GM19395 (cell line): Measurements from ENCODE around the gene FNDC3A.
"Not testable (repeated sequence)": the region's sequence is repeated elsewhere in the genome, so short reads cannot be mapped to it uniquely, and the experiment has no call there.

Source experiments
- ATAC-seq: cut with Tn5 transposase; IDR thresholded peaks from one replicate; pipeline ENCODE4 v1.9.1; 2021; ENCODE audit warnings: mild to moderate bottlenecking, moderate library complexity; ENCODE audit not compliant: unreplicated experiment

FNDC3A gene

DNA sequence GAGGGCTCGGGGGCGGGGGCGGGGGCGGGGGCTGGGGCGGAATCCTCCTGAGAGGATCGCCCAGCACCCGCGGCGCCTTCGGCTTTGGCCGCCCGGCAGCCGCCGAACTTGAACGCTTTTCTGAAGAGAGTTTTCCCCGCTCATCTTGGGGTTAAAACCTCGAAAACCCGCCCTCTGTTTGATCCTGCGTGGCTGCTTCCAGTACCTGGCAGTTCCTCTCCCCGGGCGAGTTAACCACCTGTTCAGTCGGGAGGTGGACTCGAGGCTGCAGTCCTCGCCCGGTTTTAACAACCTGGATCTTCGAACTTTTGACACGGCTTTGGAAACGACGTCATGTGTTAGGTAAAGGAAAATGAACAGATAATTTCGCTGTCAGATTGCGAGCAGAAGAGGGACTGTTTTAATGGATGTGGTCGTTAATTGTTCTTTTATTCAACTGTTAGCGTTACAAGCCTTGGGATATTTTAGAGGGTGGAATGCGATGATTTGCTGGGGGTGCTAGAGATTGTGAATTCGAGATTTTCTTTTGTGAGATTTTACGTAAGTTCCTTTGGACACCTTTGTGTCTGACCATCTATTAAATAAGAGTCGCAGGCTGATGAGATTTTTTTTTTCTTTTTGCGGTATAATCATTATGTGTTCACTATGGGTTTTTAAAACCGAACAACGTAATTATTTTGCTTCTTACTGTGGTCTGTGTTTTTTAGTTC, 1.0 kb downstream of the FNDC3A start:
- ATAC-seq: peak; percentile 18

DNA sequence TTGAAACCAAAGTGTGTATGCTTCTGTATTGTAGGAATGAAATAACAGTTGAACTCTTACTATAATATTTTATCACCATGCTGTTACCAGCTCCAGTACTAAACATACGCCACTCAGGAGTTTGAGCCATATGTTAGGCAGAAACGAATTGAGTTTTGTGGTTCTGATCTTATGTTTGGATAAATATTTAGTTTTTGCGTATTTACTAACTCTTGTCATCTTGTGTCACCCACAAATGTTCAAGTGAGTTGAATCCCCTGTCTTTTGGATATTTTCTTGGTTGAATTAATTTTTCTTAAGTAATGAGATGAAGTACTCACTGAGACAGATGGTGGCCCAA, 1.5 kb downstream of the FNDC3A start:
- no peak for ATAC-seq

- ATAC-seq: no peak
Measured at GRCh38 chr13:48977973-48978372, 2.3 kb downstream of the FNDC3A start.

DNA sequence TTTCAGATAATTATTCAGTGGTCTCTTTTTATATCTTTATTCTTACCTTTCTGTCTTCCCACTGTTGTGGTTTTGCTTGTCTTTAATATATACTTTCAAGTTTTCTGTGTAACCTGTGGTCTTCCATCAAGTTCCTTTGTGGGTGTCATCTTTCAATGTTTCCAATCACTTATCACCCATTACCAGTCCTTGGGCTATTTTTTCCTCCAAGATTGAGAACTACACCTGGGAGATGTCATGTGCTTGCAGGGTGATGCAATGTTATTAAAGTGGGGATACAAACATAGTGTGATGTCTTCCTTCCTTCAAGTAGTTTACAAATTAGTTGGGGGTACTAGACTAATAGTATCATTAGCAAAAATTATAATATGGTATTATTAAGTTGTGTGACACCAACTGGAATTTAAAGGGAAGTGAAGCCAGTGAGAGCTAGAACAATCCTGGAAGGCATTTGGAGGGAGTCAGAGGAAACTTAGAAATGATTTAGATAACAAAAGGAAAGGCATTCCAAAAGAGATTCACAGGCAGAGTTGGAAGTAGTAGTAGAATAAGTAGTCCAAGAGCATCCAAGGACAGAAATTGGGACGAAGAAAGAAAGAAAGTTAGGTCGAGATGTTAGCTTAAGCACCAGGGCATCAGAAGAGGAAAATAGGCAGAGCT, 3.4 kb downstream of the FNDC3A start:
- no peak for ATAC-seq

GRCh38 chr13:48979892-48980291, 4.2 kb downstream of the FNDC3A start:
- ATAC-seq: peak; percentile 55

GRCh38 chr13:48983331-48983730, 7.6 kb downstream of the FNDC3A start:
- no peak for ATAC-seq

DNA sequence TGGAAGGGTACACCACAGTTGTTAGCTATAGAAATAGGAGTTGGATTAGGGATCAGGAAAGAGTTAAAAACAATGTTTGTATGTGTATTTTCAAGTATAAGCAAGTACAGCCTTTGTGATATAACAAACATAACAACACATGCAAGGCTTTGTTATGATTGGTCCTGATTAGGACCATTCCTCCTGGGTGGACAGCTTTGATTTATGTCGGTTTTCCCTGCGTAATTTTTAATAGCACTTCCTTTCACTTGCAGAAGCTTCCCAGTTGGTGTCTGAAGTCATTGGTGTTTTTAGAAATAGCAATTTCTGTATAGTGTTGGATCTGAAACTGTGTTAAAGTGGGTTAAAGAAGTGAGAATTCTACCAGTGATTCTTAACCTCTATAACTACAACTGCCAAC, 10.0 kb downstream of the FNDC3A start:
- no peak for ATAC-seq

- no peak for ATAC-seq
Measured at GRCh38 chr13:48990900-48991299, 15.2 kb downstream of the FNDC3A start.

GRCh38 chr13:48993150-48993549, 17.4 kb downstream of the FNDC3A start:
- ATAC-seq: no peak

- ATAC-seq: peak; percentile 60
Measured at GRCh38 chr13:48994706-48995105, 19.0 kb downstream of the FNDC3A start.

GRCh38 chr13:48998641-48999292, 23.1 kb downstream of the FNDC3A start:
- no peak for ATAC-seq

GRCh38 chr13:49000247-49000646, 24.5 kb downstream of the FNDC3A start:
- ATAC-seq: no peak

DNA sequence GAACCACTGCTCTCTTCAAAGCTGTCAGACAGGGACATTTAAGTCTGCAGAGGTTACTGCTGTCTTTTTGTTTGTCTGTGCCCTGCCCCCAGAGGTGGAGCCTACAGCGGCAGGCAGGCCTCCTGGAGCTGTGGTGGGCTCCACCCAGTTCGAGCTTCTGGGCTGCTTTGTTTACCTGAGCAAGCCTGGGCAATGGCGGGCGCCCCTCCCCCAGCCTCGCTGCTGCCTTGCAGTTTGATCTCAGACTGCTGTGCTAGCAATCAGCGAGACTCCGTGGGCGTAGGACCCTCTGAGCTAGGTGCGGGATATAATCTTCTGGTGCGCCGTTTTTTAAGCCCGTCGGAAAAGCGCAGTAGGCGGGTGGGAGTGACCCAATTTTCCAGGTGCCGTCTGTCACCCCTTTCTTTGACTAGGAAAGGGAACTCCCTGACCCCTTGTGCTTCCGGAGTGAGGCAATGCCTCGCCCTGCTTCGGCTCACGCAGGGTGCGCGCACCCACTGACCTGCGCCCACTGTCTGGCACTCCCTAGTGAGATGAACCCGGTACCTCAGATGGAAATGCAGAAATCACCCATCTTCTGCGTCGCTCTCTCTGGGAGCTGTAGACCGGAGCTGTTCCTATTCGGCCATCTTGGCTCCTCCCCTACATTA, 43.4 kb downstream of the FNDC3A start:
- not testable (repeated sequence) for ATAC-seq

DNA sequence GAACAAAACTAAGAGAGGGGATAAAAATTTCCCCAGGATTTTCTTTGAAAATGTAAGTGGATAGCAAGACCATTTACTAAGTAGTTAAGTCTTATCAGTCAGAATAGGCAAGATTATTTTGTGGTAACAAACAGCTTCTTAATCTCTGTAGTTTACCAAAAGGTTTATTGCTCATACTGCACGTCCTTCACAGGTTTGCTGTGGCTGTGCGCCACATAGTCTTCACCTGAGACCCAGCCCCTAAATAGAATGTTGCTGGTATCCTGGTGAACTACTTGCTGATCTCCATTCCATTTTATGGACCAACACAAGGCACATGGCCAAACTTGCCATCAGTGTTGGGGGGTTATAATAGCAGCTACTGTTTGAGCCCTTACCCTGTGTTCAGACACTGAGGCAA, 44.6 kb downstream of the FNDC3A start:
- no peak for ATAC-seq

DNA sequence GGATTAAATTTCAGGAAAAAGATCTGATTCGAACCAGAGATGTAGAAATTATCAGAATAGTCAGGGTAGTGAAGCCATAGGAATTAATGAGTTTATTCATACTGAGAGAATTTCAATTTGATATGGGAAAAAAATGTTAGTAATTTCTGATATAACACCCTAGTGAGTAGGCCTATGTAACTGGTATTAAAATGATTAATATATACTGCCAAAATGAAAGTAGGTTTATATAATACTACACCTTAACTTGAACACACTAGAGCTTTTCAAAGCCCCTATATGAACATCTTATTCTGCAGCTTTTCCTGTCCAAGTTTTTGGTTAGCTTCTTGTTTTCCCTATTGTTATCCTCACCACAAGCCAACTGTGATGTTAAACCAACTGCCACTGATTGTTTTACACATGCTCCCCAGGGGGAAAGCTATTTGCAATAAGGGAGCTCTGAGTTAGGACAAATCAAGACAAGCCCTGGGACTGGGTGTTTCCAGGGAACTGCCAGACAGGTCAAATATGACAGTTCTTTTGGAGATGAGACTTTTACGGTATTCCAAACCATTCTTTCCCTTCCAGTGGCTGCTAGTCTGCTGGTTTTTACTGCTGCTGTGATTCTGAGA, 45.3 kb downstream of the FNDC3A start:
- ATAC-seq: no peak

GRCh38 chr13:49021953-49022352, 46.2 kb downstream of the FNDC3A start:
- no peak for ATAC-seq

GRCh38 chr13:49022472-49023144, 46.9 kb downstream of the FNDC3A start:
- ATAC-seq: no peak

DNA sequence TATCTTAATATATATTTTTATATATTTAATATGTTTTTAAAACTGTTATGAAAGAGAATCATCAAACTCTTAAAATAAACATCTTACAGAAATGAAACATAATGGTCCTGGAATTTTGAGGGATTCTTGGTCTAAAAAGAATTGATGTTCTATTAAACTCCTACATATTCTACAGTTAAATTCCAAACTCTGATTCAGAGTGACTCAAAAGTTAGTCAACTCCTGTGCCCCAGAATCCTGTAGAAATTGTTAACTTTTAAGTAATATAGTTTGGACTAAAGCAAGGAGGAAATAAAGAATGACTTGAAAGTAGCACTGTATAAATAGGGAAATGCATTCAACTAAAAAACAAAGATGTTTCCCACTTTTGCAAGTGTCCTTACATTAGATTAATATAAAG, 47.7 kb downstream of the FNDC3A start:
- ATAC-seq: no peak

- ATAC-seq: no peak
Measured at GRCh38 chr13:49026851-49027250, 51.1 kb downstream of the FNDC3A start.

DNA sequence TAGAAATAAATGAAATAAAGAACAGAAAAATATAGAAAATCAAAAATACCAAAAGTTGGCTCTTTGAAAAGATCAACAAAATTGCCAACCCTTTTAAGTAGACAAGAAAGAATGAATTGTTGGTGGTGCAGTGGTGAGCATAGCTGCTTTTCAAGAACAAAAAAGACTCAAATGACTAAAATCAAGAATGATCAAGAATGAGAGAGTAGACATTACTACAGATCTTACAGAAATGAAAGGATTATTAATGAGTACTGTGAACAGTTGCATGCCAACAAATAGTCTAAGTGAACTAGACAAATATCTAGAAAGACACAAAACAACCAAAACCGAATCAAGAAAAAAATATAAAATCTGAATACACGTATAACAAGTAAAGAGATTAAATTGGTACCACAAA, 53.9 kb downstream of the FNDC3A start:
- ATAC-seq: no peak

GRCh38 chr13:49030213-49030612, 54.5 kb downstream of the FNDC3A start:
- ATAC-seq: no peak
